Astrocyte (in vitro differentiated cells and primary cell): ENCODE data around the gene BRICD5.

ENCODE experiments used
- EZH2 ChIP-seq: IDR thresholded peaks from 2 replicates; pipeline ENCODE4 v1.6.1; 2012; ENCODE audit warnings: mild to moderate bottlenecking, low read length, inconsistent platforms; ENCODE audit not compliant: insufficient read depth
- TF ChIP-seq, protein P1 (sequence below): IDR thresholded peaks from 2 replicates; pipeline ENCODE4 v1.5.1; 2011; ENCODE audit warnings: low read depth, mild to moderate bottlenecking, inconsistent platforms, low read length, moderate library complexity; ENCODE audit not compliant: insufficient read depth

GRCh38 chr16:2195322-2196161, 15.1 kb downstream of the BRICD5 start:
- TF ChIP-seq, protein P1, sequence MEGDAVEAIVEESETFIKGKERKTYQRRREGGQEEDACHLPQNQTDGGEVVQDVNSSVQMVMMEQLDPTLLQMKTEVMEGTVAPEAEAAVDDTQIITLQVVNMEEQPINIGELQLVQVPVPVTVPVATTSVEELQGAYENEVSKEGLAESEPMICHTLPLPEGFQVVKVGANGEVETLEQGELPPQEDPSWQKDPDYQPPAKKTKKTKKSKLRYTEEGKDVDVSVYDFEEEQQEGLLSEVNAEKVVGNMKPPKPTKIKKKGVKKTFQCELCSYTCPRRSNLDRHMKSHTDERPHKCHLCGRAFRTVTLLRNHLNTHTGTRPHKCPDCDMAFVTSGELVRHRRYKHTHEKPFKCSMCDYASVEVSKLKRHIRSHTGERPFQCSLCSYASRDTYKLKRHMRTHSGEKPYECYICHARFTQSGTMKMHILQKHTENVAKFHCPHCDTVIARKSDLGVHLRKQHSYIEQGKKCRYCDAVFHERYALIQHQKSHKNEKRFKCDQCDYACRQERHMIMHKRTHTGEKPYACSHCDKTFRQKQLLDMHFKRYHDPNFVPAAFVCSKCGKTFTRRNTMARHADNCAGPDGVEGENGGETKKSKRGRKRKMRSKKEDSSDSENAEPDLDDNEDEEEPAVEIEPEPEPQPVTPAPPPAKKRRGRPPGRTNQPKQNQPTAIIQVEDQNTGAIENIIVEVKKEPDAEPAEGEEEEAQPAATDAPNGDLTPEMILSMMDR = no peak
- peak; percentile 97 for TF ChIP-seq EZH2
